Suprapubic skin (tissue), 4 donors: ENCODE results near the gene ZNF777. TPM values are rescaled to one million over a fixed set of nuclear protein-coding genes. Genes with fewer than 3 reads are reported as not detected.

ENCODE experiments used
- DNase-seq, 2 donors: peaks; one replicate each; pipeline ENCODE4 v3.0.0-alpha.2; 2019; ENCODE audit warnings: low spot score in 2 of 2
- H3K27ac ChIP-seq: fragments of 200-600 bp; sonication (generic); one replicate; pipeline ENCODE4 v1.5.1; 2019
- H3K27me3 ChIP-seq: fragments of 200-600 bp; sonication (generic); one replicate; pipeline ENCODE4 v1.5.1; 2019
- H3K36me3 ChIP-seq: fragments of 200-600 bp; sonication (generic); one replicate; pipeline ENCODE4 v1.5.1; 2019
- H3K4me1 ChIP-seq: fragments of 200-600 bp; sonication (generic); one replicate; pipeline ENCODE4 v1.5.1; 2019
- H3K4me3 ChIP-seq: fragments of 200-600 bp; sonication (generic); one replicate; pipeline ENCODE4 v1.5.1; 2019; ENCODE audit warnings: mild to moderate bottlenecking
- H3K9me3 ChIP-seq: fragments of 200-600 bp; sonication (generic); one replicate; pipeline ENCODE4 v1.5.1; 2019
- CTCF ChIP-seq, 2 donors: fragments of 200-600 bp in 1 of 2; fragments of 450-650 bp in 1 of 2; sonication (generic) in 1 of 2; IDR thresholded peaks; one replicate each; pipeline ENCODE4 v1.5.1; 2016 to 2019; ENCODE audit warnings: antibody characterized with exemption in 2 of 2, mild to moderate bottlenecking in 1 of 2, moderate library complexity in 1 of 2
- EP300 ChIP-seq: sonication (generic); formaldehyde crosslinking; IDR thresholded peaks from one replicate; pipeline ENCODE4 v1.6.1; 2017; ENCODE audit warnings: antibody characterized with exemption
- POLR2A ChIP-seq, 2 donors: fragments of 450-650 bp; IDR thresholded peaks; one replicate each; pipeline ENCODE4 v1.6.1; 2017; ENCODE audit warnings: antibody characterized with exemption in 2 of 2, mild to moderate bottlenecking in 2 of 2, moderate library complexity in 2 of 2
- POLR2AphosphoS5 ChIP-seq, 3 donors: sonication (generic); formaldehyde crosslinking; IDR thresholded peaks; one replicate each; pipeline ENCODE4 v1.6.1; 2017; ENCODE audit warnings: antibody characterized with exemption in 3 of 3
- WGBS: methylation state at CpG from one replicate; pipeline ENCODE4 v1.1.5; 2018; 5-methylcytosine and 5-hydroxymethylcytosine counted together
- total RNA-seq, 4 donors: library from RNA; depleted of rRNA; stranded (reverse); fragments of >200 nt; gene quantifications; one replicate each; pipeline ENCODE4 v1.1.0, GENCODE V29; 2016

ZNF777 gene
- total RNA-seq, 4 donors from 2014 or later = 11.6 to 16.4 (median 14.9) TPM

GRCh38 chr7:149430192-149430591 is 30.7 kb downstream of the ZNF777 start:
- TF ChIP-seq EP300 = no peak
- no peak for TF ChIP-seq POLR2A (IDR thresholded peaks at IDR 0.05)
- no peak for TF ChIP-seq POLR2AphosphoS5 (IDR thresholded peaks at IDR 0.05)
- no peak overlapping the region for H3K4me3 ChIP-seq
- peaks cover 46% of the 10 kb centered on the region for H3K36me3 ChIP-seq
- no peak overlapping the region for H3K27ac ChIP-seq
- no peaks in the 10 kb centered on the region for H3K9me3 ChIP-seq
- WGBS = 92% methylated on average over 4 of the region's 4 CpGs
- H3K27me3 ChIP-seq = no peaks in the 10 kb centered on the region
- DNase-seq = no peak
- no peaks in the 10 kb centered on the region for H3K4me1 ChIP-seq

GRCh38 chr7:149427893-149428292 is 33.0 kb downstream of the ZNF777 start:
- Histone ChIP-seq H3K9me3 (no peaks in the 10 kb centered on the region), H3K4me3 (no peak overlapping the region), H3K36me3 (peaks cover 23% of the 10 kb centered on the region), H3K27ac (no peak overlapping the region), H3K4me1 (peaks cover 7% of the 10 kb centered on the region), H3K27me3 (no peaks in the 10 kb centered on the region)
- no peak for DNase-seq
- TF ChIP-seq EP300 (no peak), CTCF (IDR thresholded peaks at IDR 0.05) (no peak), POLR2AphosphoS5 (IDR thresholded peaks at IDR 0.05) (no peak), POLR2A (IDR thresholded peaks at IDR 0.05) (no peak)
- WGBS = 88% methylated on average over 2 of the region's 2 CpGs

- H3K4me1 ChIP-seq = peaks cover 12% of the 10 kb centered on the region
- no peak for DNase-seq
- H3K9me3 ChIP-seq = no peaks in the 10 kb centered on the region
- 77% methylated on average over 4 of the region's 4 CpGs for WGBS
- H3K4me3 ChIP-seq = no peak overlapping the region
- TF ChIP-seq POLR2A (IDR thresholded peaks at IDR 0.05) = no peak
- no peak for TF ChIP-seq CTCF (IDR thresholded peaks at IDR 0.05)
- TF ChIP-seq POLR2AphosphoS5 (IDR thresholded peaks at IDR 0.05) = no peak
- TF ChIP-seq EP300 = no peak
- peaks cover 16% of the 10 kb centered on the region for H3K36me3 ChIP-seq
- H3K27ac ChIP-seq = no peak overlapping the region
- no peaks in the 10 kb centered on the region for H3K27me3 ChIP-seq
Observed at GRCh38 chr7:149427096-149427680, 33.7 kb downstream of the ZNF777 start.

GRCh38 chr7:149423449-149424110 is 37.3 kb downstream of the ZNF777 start:
- H3K4me1 ChIP-seq = peaks cover 12% of the 10 kb centered on the region
- no peak for DNase-seq
- H3K27me3 ChIP-seq = no peaks in the 10 kb centered on the region
- TF ChIP-seq POLR2A (IDR thresholded peaks at IDR 0.05) (no peak), CTCF (IDR thresholded peaks at IDR 0.05) (no peak), POLR2AphosphoS5 (IDR thresholded peaks at IDR 0.05) (no peak), EP300 (no peak)
- H3K27ac ChIP-seq = no peak overlapping the region
- H3K36me3 ChIP-seq = no peaks in the 10 kb centered on the region
- H3K4me3 ChIP-seq = peak overlapping the region; percentile 55
- 57% methylated on average over 23 of the region's 24 CpGs for WGBS
- no peaks in the 10 kb centered on the region for H3K9me3 ChIP-seq

- no peaks in the 10 kb centered on the region for H3K9me3 ChIP-seq
- peaks cover 12% of the 10 kb centered on the region for H3K4me1 ChIP-seq
- H3K27me3 ChIP-seq = no peaks in the 10 kb centered on the region
- peak overlapping the region; percentile 55 for H3K4me3 ChIP-seq
- TF ChIP-seq POLR2AphosphoS5 (IDR thresholded peaks at IDR 0.05) (no peak), CTCF (IDR thresholded peaks at IDR 0.05) (no peak), POLR2A (IDR thresholded peaks at IDR 0.05) (no peak), EP300 (no peak)
- no peaks in the 10 kb centered on the region for H3K36me3 ChIP-seq
- DNase-seq = no peak
- no peak overlapping the region for H3K27ac ChIP-seq
- 11% methylated on average over 17 of the region's 35 CpGs for WGBS
Observed at GRCh38 chr7:149422914-149423301, 38.0 kb downstream of the ZNF777 start.
